ENCODE results near the gene GPATCH2L. TPM values are rescaled to one million over a fixed set of nuclear protein-coding genes. Genes with fewer than 3 reads are reported as not detected.

The GPATCH2L gene
- 57.1 TPM for total RNA-seq (2013)
- polyA plus RNA-seq, result 10 to 100 TPM; 10.6 to 28.3 (median 13.8) TPM
- 32.6 and 53.9 TPM in 2 replicates for polyA minus RNA-seq
- 189 to 515 (median 345) reads per million in 11 experiments for total RNA-seq

GRCh38 chr14:76151398-76152332, at the start of gene GPATCH2L:
GPATCH2L (plus strand) TSS chr14:76151922; CDS start chr14:76154364, 2,442 bp downstream.
- Histone ChIP-seq H3K9ac (ENCODE audit: insufficient read depth, low read length, poor library complexity, severe bottlenecking) (peak within 1 kb of the TSS; percentile 100), H3K4me1 (ENCODE audit: control insufficient read depth in 1 of 2, insufficient read depth in 2 of 2, low read length in 2 of 2) (peaks cover 41 to 49% of the 10 kb centered on the region in 2 donors), H3K4me2 (replicated peaks; ENCODE audit: extremely low read depth, low read length, poor library complexity, severe bottlenecking) (peak within 1 kb of the TSS; percentile 75), H4K20me1 (ENCODE audit: insufficient read depth, low read length) (peaks cover 42% of the 10 kb centered on the region), H3K79me2 (ENCODE audit: insufficient read depth, low read length) (peaks cover 42% of the 10 kb centered on the region), H3K4me3 (replicated peaks in 1 of 3; ENCODE audit: low read depth in 2 of 3, low read length in 3 of 3) (peak within 1 kb of the TSS; percentile 82 to 86 (median 85)), H2AFZ (ENCODE audit: insufficient read depth, low read depth, low read length, poor library complexity, severe bottlenecking) (peak within 1 kb of the TSS; percentile 70), H3K9me3 (replicated peaks in 1 of 2; ENCODE audit: control insufficient read depth in 1 of 2, insufficient read depth in 1 of 2, low read length in 2 of 2) (no peaks in the 10 kb centered on the region), H3K27me3 (ENCODE audit: control insufficient read depth in 2 of 2, insufficient read depth in 2 of 2, low read length in 2 of 2) (peaks cover 3 to 18% of the 10 kb centered on the region in 2 donors), H3K27ac (ENCODE audit: low read depth in 1 of 2, low read length in 2 of 2) (peak within 1 kb of the TSS; percentile 94 to 99), H3K36me3 (replicated peaks in 1 of 2; ENCODE audit: control insufficient read depth in 1 of 2, insufficient read depth in 2 of 2, low read length in 2 of 2) (peaks cover 12 to 26% of the 10 kb centered on the region in 2 donors)
- H3K4me1 Mint-ChIP-seq, result peaks cover 49% of the 10 kb centered on the region
- TF ChIP-seq CTCF (IDR thresholded peaks at IDR 0.05), result no peak
- H3K27me3 Mint-ChIP-seq (ENCODE audit: low read depth in 3 of 3), result peaks cover 2 to 16% (median 8%) of the 10 kb centered on the region in 3 donors
- DNase-seq, result peak; percentile 91 to 95 (median 94)
- intact Hi-C loops (cut with micrococcal nuclease), result loop anchor here in 1 of 2 donors (5.0 kb wide), 1 partner anchor 169 kb away; the partner anchor contains the start of gene TGFB3
- H3K36me3 Mint-ChIP-seq, result peaks cover 16 to 21% of the 10 kb centered on the region in 2 donors
- H3K9me3 Mint-ChIP-seq, result peaks cover 0 to 14% (median 4%) of the 10 kb centered on the region in 7 donors
- WGBS (ENCODE audit: insufficient coverage), result under 1% methylated on average over 26 of the region's 43 CpGs
- peak within 1 kb of the TSS; percentile 97 to 98 for H3K4me3 Mint-ChIP-seq
- H3K27ac Mint-ChIP-seq, result peak within 1 kb of the TSS; percentile 99 to 100 (median 99)

GRCh38 chr14:76104802-76105355, 46.8 kb upstream of the GPATCH2L start:
- peaks cover 0 to 6% (median 0%) of the 10 kb centered on the region in 7 donors for H3K9me3 Mint-ChIP-seq
- Histone ChIP-seq H3K4me2 (replicated peaks; ENCODE audit: extremely low read depth, low read length, poor library complexity, severe bottlenecking) (no peak overlapping the region), H3K4me1 (ENCODE audit: control insufficient read depth in 1 of 2, insufficient read depth in 2 of 2, low read length in 2 of 2) (no peaks in the 10 kb centered on the region), H3K9ac (ENCODE audit: insufficient read depth, low read length, poor library complexity, severe bottlenecking) (no peak overlapping the region), H3K9me3 (replicated peaks in 1 of 2; ENCODE audit: control insufficient read depth in 1 of 2, insufficient read depth in 1 of 2, low read length in 2 of 2) (no peaks in the 10 kb centered on the region), H2AFZ (ENCODE audit: insufficient read depth, low read depth, low read length, poor library complexity, severe bottlenecking) (no peak overlapping the region), H3K27me3 (ENCODE audit: control insufficient read depth in 2 of 2, insufficient read depth in 2 of 2, low read length in 2 of 2) (no peaks in the 10 kb centered on the region), H4K20me1 (ENCODE audit: insufficient read depth, low read length) (no peaks in the 10 kb centered on the region), H3K27ac (ENCODE audit: low read depth in 1 of 2, low read length in 2 of 2) (no peak overlapping the region), H3K79me2 (ENCODE audit: insufficient read depth, low read length) (no peaks in the 10 kb centered on the region), H3K4me3 (replicated peaks in 1 of 3; ENCODE audit: low read depth in 2 of 3, low read length in 3 of 3) (no peak overlapping the region), H3K36me3 (replicated peaks in 1 of 2; ENCODE audit: control insufficient read depth in 1 of 2, insufficient read depth in 2 of 2, low read length in 2 of 2) (no peaks in the 10 kb centered on the region)
- H3K36me3 Mint-ChIP-seq, result no peaks in the 10 kb centered on the region
- DNase-seq, result no peak
- TF ChIP-seq CTCF (IDR thresholded peaks at IDR 0.05), result no peak
- peaks cover 5 to 12% (median 6%) of the 10 kb centered on the region in 3 donors for H3K27me3 Mint-ChIP-seq (ENCODE audit: low read depth in 3 of 3)
- intact Hi-C loops (cut with micrococcal nuclease), result no loop called here
- H3K4me3 Mint-ChIP-seq, result no peak overlapping the region
- no peaks in the 10 kb centered on the region for H3K4me1 Mint-ChIP-seq
- WGBS (ENCODE audit: insufficient coverage), result 81% methylated on average over 4 of the region's 8 CpGs
- H3K27ac Mint-ChIP-seq, result no peak overlapping the region

Data from CD14-positive monocyte (primary cell).